Fibroblast of skin of left quadriceps (primary cell): ENCODE results near the gene TDRD7.

Experiments
- DNase-seq, 2 experiments: peaks; one replicate each; pipeline ENCODE4 v3.0.0-alpha.2; 2013; ENCODE audit warnings: low read depth in 2 of 2

TDRD7 gene

GRCh38 chr9:97506306-97506705 is 94.4 kb downstream of the TDRD7 start:
- DNase-seq: no peak

- no peak for DNase-seq
Observed at GRCh38 chr9:97506787-97507186, 94.9 kb downstream of the TDRD7 start.

GRCh38 chr9:97507428-97507984 is 95.6 kb downstream of the TDRD7 start:
- no peak for DNase-seq

GRCh38 chr9:97508852-97509251 is 97.0 kb downstream of the TDRD7 start:
- DNase-seq: no peak

- DNase-seq: no peak
Observed at GRCh38 chr9:97510797-97511654, 99.1 kb downstream of the TDRD7 start.

- no peak for DNase-seq
Observed at GRCh38 chr9:97511655-97512427, 99.9 kb downstream of the TDRD7 start.

- DNase-seq: no peak
Observed at GRCh38 chr9:97512966-97513560, 101.2 kb downstream of the TDRD7 start.

GRCh38 chr9:97514531-97514930 is 102.6 kb downstream of the TDRD7 start:
- DNase-seq: no peak

- DNase-seq: no peak
Observed at GRCh38 chr9:97515662-97516061, 103.8 kb downstream of the TDRD7 start.

- no peak for DNase-seq
Observed at GRCh38 chr9:97516111-97516510, 104.2 kb downstream of the TDRD7 start.

GRCh38 chr9:97517331-97518089 is 105.6 kb downstream of the TDRD7 start:
- DNase-seq: no peak

- DNase-seq: no peak
Observed at GRCh38 chr9:97518166-97518908, 106.4 kb downstream of the TDRD7 start.

GRCh38 chr9:97518909-97519307 is 107.0 kb downstream of the TDRD7 start:
- DNase-seq: peak; percentile 11 to 20

- DNase-seq: no peak
Observed at GRCh38 chr9:97519441-97519970, 107.6 kb downstream of the TDRD7 start.

GRCh38 chr9:97521576-97522333 is 109.9 kb downstream of the TDRD7 start:
- DNase-seq: no peak

- no peak for DNase-seq
Observed at GRCh38 chr9:97524424-97524823, 112.5 kb downstream of the TDRD7 start.

GRCh38 chr9:97525451-97525850 is 113.6 kb downstream of the TDRD7 start:
- DNase-seq: no peak

GRCh38 chr9:97526895-97527575 is 115.1 kb downstream of the TDRD7 start:
- no peak for DNase-seq
